CD4-positive, alpha-beta memory T cell (primary cell): ENCODE data around the gene CACNA1C. TPM values are rescaled to one million over a fixed set of nuclear protein-coding genes. Genes with fewer than 3 reads are reported as not detected.
"Not testable (repeated sequence)": the region's sequence is repeated elsewhere in the genome, so short reads cannot be mapped to it uniquely, and the experiment has no call there.

Experiments used
- CTCF ChIA-PET: fragments of 350-600 bp; sonication (Branson Sonifier 250); formaldehyde crosslinking; loops from one replicate; lab custom pipeline; 2021; ENCODE audit warnings: inconsistent platforms; ENCODE audit not compliant: partially characterized antibody; lab: Charles Lee
- POLR2A ChIA-PET: fragments of 350-600 bp; sonication (Branson Sonifier 250); formaldehyde crosslinking; loops from one replicate; lab custom pipeline; 2021; ENCODE audit not compliant: partially characterized antibody; lab: Charles Lee
- DNase-seq, 5 donors: peaks; one replicate each; pipeline versions ENCODE4 v3.0.0 to v3.0.0-alpha.2; 2020 to 2022; ENCODE audit warnings: mixed read lengths in 1 of 5
- H3K27ac ChIP-seq: one replicate; pipeline ENCODE4 v1.7.0; 2013; ENCODE audit warnings: low read depth, low read length
- H3K27me3 ChIP-seq: 2 replicates; pipeline ENCODE4 v1.7.0; 2013; ENCODE audit warnings: mild to moderate bottlenecking, low read length, moderate library complexity; ENCODE audit not compliant: insufficient read depth
- H3K36me3 ChIP-seq: 2 replicates; pipeline ENCODE4 v1.7.0; 2013; ENCODE audit warnings: mild to moderate bottlenecking, low read length, moderate library complexity; ENCODE audit not compliant: insufficient read depth
- H3K4me1 ChIP-seq: 2 replicates; pipeline ENCODE4 v1.7.0; 2013; ENCODE audit warnings: mild to moderate bottlenecking, low read length, moderate library complexity; ENCODE audit not compliant: insufficient read depth
- H3K4me3 ChIP-seq, 2 donors: one replicate each; pipeline ENCODE4 v1.7.0; 2013; ENCODE audit warnings: low read length in 2 of 2, mild to moderate bottlenecking in 1 of 2
- H3K9me3 ChIP-seq, 2 donors: one replicate each; pipeline ENCODE4 v1.7.0; 2013; ENCODE audit warnings: low read length in 2 of 2, control low read depth in 1 of 2; ENCODE audit not compliant: control insufficient read depth in 1 of 2
- H3K27ac Mint-ChIP-seq, 7 donors: one replicate each; pipeline ENCODE4 v1.8.0; 2020 to 2021; ENCODE audit warnings: mixed read lengths in 7 of 7, mild to moderate bottlenecking in 6 of 7, inconsistent platforms in 3 of 7, moderate library complexity in 3 of 7
- H3K27me3 Mint-ChIP-seq, 2 donors: one replicate each; pipeline ENCODE4 v1.8.0; 2020 to 2021; ENCODE audit warnings: mixed read lengths in 2 of 2
- H3K36me3 Mint-ChIP-seq, 2 donors: one replicate each; pipeline ENCODE4 v1.8.0; 2020 to 2021; ENCODE audit warnings: mixed read lengths in 2 of 2, inconsistent platforms in 1 of 2, mild to moderate bottlenecking in 1 of 2
- H3K4me1 Mint-ChIP-seq, 4 donors: one replicate each; pipeline ENCODE4 v1.8.0; 2020 to 2021; ENCODE audit warnings: mixed read lengths in 4 of 4, mild to moderate bottlenecking in 1 of 4
- H3K4me3 Mint-ChIP-seq, 8 donors: one replicate each; pipeline ENCODE4 v1.8.0; 2020 to 2021; ENCODE audit warnings: mixed read lengths in 8 of 8, mild to moderate bottlenecking in 7 of 8, moderate library complexity in 6 of 8, inconsistent platforms in 3 of 8
- H3K9me3 Mint-ChIP-seq, 8 donors: one replicate each; pipeline ENCODE4 v1.8.0; 2020 to 2021; ENCODE audit warnings: mixed read lengths in 8 of 8, mild to moderate bottlenecking in 5 of 8, inconsistent platforms in 3 of 8, moderate library complexity in 1 of 8
- intact Hi-C: fragments of 100-400 bp; cut with micrococcal nuclease; formaldehyde crosslinking; loops from one replicate; pipeline ENCODE4 v1.15.1; 2023
- polyA plus RNA-seq, 2 donors: library from polyadenylated mRNA; unstranded; fragments of 300-500 nt; fragmentation: Illumina TruSeq; gene quantifications; one replicate each; pipeline ENCODE4 v1.2.3, GENCODE V29; 2021
- total RNA-seq, 2 experiments: library from RNA; stranded (reverse); gene quantifications; one replicate each; pipeline ENCODE4 v1.2.3, GENCODE V29; 2021

CACNA1C gene
- total and polyA plus RNA-seq, 4 experiments from 2014 or later, result 0.05 to 0.21 (median 0.07) TPM

DNA sequence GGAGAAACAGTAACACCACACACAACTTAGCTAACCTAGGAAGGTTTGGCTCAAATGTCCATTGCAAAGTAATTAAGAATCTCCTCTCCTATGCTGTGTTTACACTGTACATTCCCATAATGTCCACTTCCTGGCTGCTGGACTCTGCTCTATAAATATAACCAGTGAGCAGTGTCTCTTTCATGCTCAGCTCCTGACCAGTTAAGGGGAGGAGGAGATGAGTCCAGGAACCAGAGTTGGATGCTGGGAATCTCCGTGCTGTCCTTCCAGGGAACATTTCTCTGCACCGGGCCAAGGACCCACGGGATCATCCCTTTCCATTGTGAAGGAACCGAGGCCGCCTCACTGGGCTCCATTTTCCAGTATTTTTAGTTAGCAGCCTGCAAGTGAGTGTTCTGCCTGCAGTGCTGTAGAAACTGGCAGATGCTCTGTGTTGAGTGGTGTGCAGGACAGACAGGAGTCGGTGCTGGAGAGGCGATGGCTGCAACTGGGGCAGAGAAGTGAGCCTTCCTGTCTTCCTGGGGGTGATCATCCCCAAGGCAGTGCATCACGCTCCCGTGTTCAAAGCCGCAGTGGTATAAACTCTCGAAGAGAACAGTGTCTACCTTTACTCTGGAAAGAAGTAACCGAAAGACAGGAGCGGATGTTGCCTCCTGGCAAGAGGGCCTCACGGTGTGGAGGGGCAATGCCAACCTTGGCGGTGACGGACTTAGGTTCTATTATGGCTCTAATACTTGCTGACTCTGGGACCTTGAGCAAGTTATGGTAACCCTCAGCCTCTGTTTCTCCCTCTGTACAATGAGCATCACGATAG, 195.5 kb downstream of the CACNA1C start:
- CTCF ChIA-PET, result no interaction called here

DNA sequence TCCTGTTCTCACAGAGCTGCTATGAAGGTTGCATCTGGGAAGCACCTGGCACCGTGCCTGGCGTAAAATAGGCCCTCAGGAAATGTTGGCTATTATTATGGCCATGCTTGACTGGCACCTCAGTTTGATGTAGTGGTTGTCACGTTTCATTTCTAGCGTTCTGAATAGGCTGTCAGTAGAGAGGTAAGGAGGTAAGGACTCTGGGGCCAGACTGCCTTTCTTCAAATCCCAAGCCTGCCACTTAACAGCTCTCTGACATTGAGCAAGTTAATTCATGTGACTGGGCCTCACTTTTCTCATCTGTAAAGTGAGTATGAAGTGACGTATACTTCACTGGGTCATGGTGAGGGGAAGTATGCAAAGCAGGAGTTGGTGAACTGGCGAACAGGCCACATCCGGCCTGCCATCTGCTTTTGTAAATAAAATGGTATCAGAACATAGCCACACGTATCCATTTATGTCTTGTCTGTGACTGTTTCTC, 196.2 kb downstream of the CACNA1C start:
- ChIA-PET CTCF (no interaction called here), POLR2A (no interaction called here)
- H3K36me3 Mint-ChIP-seq, result no peaks in the 10 kb centered on the region
- intact Hi-C loops, result no loop called here
- no peak for DNase-seq
- H3K9me3 Mint-ChIP-seq, result no peaks in the 10 kb centered on the region
- Histone ChIP-seq H3K4me1 (no peaks in the 10 kb centered on the region), H3K4me3 (no peak overlapping the region), H3K27me3 (no peaks in the 10 kb centered on the region), H3K9me3 (no peaks in the 10 kb centered on the region), H3K36me3 (no peaks in the 10 kb centered on the region), H3K27ac (no peak overlapping the region)
- no peak overlapping the region for H3K4me3 Mint-ChIP-seq
- peak overlapping the region in 1 of 7 donors; percentile 56 for H3K27ac Mint-ChIP-seq
- H3K27me3 Mint-ChIP-seq, result peaks cover 3 to 9% of the 10 kb centered on the region in 2 donors
- H3K4me1 Mint-ChIP-seq, result no peaks in the 10 kb centered on the region

More for the DNA sequence above, 195.5 kb downstream of the CACNA1C start:
- H3K36me3 ChIP-seq, result no peaks in the 10 kb centered on the region
- DNase-seq, result no peak
- Mint-ChIP-seq H3K4me3 (no peak overlapping the region), H3K36me3 (no peaks in the 10 kb centered on the region), H3K27ac (peak overlapping the region in 1 of 7 donors; percentile 56), H3K27me3 (peaks cover 3 to 9% of the 10 kb centered on the region in 2 donors), H3K9me3 (no peaks in the 10 kb centered on the region), H3K4me1 (no peaks in the 10 kb centered on the region)
- H3K27me3 ChIP-seq, result no peaks in the 10 kb centered on the region
- H3K4me3 ChIP-seq, result no peak overlapping the region
- no peaks in the 10 kb centered on the region for H3K4me1 ChIP-seq
- no peaks in the 10 kb centered on the region for H3K9me3 ChIP-seq
- POLR2A ChIA-PET, result no interaction called here
- intact Hi-C loops, result no loop called here
- H3K27ac ChIP-seq, result no peak overlapping the region

DNA sequence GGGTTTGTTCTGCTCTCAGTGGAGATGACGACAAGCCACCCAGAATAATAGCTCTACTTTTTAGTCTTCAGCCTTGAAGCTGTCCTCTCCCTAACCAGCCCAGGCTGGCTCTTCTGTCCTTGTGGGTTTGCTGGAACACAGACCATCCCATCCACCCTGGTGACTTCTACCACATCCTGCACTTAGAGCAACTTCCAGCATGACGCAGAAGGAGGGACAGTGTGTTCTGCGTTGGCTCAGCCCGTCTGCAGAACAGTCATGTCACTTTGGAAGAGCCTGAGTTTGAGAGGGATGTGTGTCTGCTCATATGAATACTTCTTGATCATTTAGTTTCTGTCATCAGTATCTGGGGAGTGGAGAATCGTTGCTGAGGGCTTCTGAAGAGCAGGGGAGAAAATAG, 198.0 kb downstream of the CACNA1C start:
- H3K4me1 ChIP-seq, result no peaks in the 10 kb centered on the region
- DNase-seq, result no peak
- CTCF ChIA-PET, result interaction anchor here (1.6 kb wide), 1 partner anchor 9 kb away, joined by 5 read pairs; no protein-coding TSS in a partner anchor
- H3K4me3 ChIP-seq, result no peak overlapping the region
- H3K9me3 ChIP-seq, result no peaks in the 10 kb centered on the region
- Mint-ChIP-seq H3K9me3 (peaks cover 0 to 3% (median under 1%) of the 10 kb centered on the region in 8 donors), H3K4me3 (no peak overlapping the region), H3K27ac (no peak overlapping the region), H3K27me3 (peaks cover 3 to 9% of the 10 kb centered on the region in 2 donors), H3K36me3 (no peaks in the 10 kb centered on the region), H3K4me1 (no peaks in the 10 kb centered on the region)
- no peaks in the 10 kb centered on the region for H3K27me3 ChIP-seq
- H3K27ac ChIP-seq, result no peak overlapping the region
- intact Hi-C loops, result no loop called here
- H3K36me3 ChIP-seq, result no peaks in the 10 kb centered on the region
- POLR2A ChIA-PET, result no interaction called here

DNA sequence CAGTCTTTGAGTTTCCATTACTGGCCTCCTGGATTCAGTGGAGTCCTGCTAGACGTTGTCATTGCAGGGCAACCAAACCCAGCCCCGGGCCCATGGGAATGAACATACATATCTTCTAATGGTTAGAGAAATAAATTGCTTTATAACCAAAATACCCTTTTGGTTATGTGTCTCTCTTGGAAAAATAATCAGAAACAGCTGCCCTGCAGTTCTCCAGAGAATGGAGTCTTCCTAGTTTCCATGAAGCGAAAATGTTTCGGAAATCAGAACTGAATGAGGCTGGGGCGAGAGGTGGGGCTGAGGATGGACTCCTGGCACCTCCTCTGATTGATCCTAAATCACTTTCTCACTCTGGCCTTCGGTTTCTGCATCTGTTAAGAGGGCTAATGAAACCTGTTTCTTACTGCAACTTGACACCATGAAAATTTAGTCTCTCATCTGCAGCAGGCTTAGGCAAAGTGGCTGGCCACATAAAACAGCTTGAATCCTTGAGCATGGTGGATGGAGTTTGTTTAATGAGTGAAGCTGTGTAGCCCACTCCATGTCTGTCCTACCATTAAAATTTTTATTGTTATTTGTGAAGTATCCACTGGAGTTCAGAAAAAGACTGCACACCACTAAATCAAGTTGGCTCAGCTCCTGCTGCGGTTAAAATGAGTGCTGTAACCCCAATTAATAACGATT, 198.9 kb downstream of the CACNA1C start:
- no peak for DNase-seq
- Mint-ChIP-seq H3K4me3 (no peak overlapping the region), H3K27ac (no peak overlapping the region), H3K36me3 (no peaks in the 10 kb centered on the region), H3K27me3 (peaks cover 3 to 9% of the 10 kb centered on the region in 2 donors), H3K9me3 (peaks cover 0 to 6% (median 1%) of the 10 kb centered on the region in 8 donors), H3K4me1 (no peaks in the 10 kb centered on the region)
- Histone ChIP-seq H3K4me1 (no peaks in the 10 kb centered on the region), H3K27me3 (no peaks in the 10 kb centered on the region), H3K9me3 (no peaks in the 10 kb centered on the region), H3K27ac (no peak overlapping the region), H3K4me3 (no peak overlapping the region), H3K36me3 (no peaks in the 10 kb centered on the region)
- intact Hi-C loops, result no loop called here
- ChIA-PET CTCF (interaction anchor here (1.6 kb wide), 1 partner anchor 10 kb away, joined by 5 read pairs; no protein-coding TSS in a partner anchor), POLR2A (no interaction called here)

DNA sequence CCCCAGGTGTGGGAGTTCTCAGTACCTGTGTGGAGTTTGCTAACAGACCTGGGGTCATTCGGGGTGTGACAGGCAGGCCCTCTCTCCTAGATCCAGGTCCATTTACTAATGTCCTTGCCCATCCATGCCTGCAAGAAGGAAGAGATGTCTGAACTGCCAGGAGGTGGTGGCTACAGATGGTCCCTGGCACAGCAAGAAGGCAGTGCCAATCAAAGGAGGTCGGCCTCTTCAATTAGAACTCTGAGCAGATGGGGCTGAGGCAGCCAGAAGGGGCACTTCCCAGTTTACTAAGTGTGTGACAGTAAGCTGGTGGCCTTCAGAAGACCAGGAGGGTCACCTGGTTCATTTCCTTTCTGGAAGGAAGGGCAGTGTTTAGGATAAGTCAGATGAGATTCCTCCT, 202.5 kb downstream of the CACNA1C start:
- Mint-ChIP-seq H3K36me3 (no peaks in the 10 kb centered on the region), H3K4me3 (no peak overlapping the region), H3K27me3 (peaks cover 6% of the 10 kb centered on the region in 2 donors), H3K9me3 (peaks cover 0 to 6% (median 1%) of the 10 kb centered on the region in 8 donors), H3K27ac (no peak overlapping the region), H3K4me1 (no peaks in the 10 kb centered on the region)
- H3K4me1 ChIP-seq, result no peaks in the 10 kb centered on the region
- ChIA-PET CTCF (no interaction called here), POLR2A (no interaction called here)
- no peak overlapping the region for H3K27ac ChIP-seq
- no peaks in the 10 kb centered on the region for H3K36me3 ChIP-seq
- intact Hi-C loops, result no loop called here
- no peaks in the 10 kb centered on the region for H3K27me3 ChIP-seq
- no peaks in the 10 kb centered on the region for H3K9me3 ChIP-seq
- no peak for DNase-seq
- no peak overlapping the region for H3K4me3 ChIP-seq

DNA sequence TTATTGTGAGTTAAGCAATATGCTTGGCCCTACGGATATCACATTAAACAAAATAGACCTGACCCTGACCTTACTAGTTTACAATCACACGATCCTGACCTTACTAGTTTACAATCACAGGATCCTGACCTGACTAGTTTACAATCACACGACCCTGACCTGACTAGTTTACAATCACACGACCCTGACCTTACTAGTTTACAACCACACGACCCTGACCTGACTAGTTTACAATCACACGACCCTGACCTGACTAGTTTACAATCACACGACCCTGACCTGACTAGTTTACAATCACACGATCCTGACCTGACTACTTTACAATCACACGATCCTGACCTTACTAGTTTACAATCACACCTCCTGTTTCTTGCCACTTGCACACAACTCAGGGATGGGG, 202.9 kb downstream of the CACNA1C start:
- CTCF ChIA-PET, H3K36me3 ChIP-seq, H3K27me3 ChIP-seq, H3K4me3 ChIP-seq, DNase-seq, POLR2A ChIA-PET, H3K27ac ChIP-seq, H3K9me3 Mint-ChIP-seq, intact Hi-C loops, H3K27ac Mint-ChIP-seq, H3K36me3 Mint-ChIP-seq, H3K4me1 ChIP-seq, H3K4me3 Mint-ChIP-seq, H3K27me3 Mint-ChIP-seq, H3K9me3 ChIP-seq, H3K4me1 Mint-ChIP-seq: not testable (repeated sequence)

DNA sequence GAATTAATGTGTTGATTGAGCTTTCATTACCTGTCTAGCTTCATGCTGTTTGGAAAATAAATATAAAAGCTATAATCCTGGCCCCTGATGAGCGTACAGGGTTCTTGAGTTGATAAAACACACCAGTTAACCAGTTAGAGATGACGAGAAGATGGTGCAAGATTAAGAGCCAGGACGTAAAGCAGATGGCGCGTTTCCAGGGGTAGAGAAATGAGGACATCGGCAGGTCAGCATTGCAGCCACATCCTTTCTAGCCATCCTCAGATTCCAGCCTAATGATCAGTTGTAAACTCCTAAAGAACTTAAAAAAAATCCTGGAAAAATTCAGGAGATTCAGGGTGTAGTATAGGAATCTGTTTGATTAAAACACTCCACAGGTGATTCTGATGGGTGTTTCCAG, 203.7 kb downstream of the CACNA1C start:
- H3K9me3 Mint-ChIP-seq, result peaks cover 0 to 6% (median 1%) of the 10 kb centered on the region in 8 donors
- H3K4me1 ChIP-seq, result no peaks in the 10 kb centered on the region
- no peaks in the 10 kb centered on the region for H3K9me3 ChIP-seq
- no peak for DNase-seq
- H3K36me3 Mint-ChIP-seq, result no peaks in the 10 kb centered on the region
- no peaks in the 10 kb centered on the region for H3K4me1 Mint-ChIP-seq
- ChIA-PET CTCF (no interaction called here), POLR2A (no interaction called here)
- H3K27me3 Mint-ChIP-seq, result peaks cover 0 to 3% of the 10 kb centered on the region in 2 donors
- no peak overlapping the region for H3K27ac Mint-ChIP-seq
- no peak overlapping the region for H3K4me3 Mint-ChIP-seq
- no peaks in the 10 kb centered on the region for H3K36me3 ChIP-seq
- no peak overlapping the region for H3K27ac ChIP-seq
- no peak overlapping the region for H3K4me3 ChIP-seq
- intact Hi-C loops, result no loop called here
- H3K27me3 ChIP-seq, result no peaks in the 10 kb centered on the region
